GM12891 (cell line): Measurements from ENCODE around the gene MAN2A2. TPM values are rescaled to one million over a fixed set of nuclear protein-coding genes. Genes with fewer than 3 reads are reported as not detected.
A peak's percentile ranks its signal among the peaks of the same experiment; 100 is the strongest.

Source experiments
- DNase-seq: peaks from one replicate; pipeline ENCODE4 v3.0.0; 2011; ENCODE audit warnings: low spot score; ENCODE audit not compliant: insufficient read length
- FAIRE-seq: peaks from 2 replicates; lab custom pipeline; 2011; peaks lifted over from hg19 to GRCh38; lab: Jason Lieb, UNC
- PAX5 ChIP-seq: IDR thresholded peaks from 2 replicates; pipeline ENCODE4 v1.6.1; 2011; ENCODE audit warnings: low read length, moderate library complexity, mild to moderate bottlenecking; ENCODE audit not compliant: insufficient read depth, severe bottlenecking
- POLR2A ChIP-seq: IDR thresholded peaks from 2 replicates; pipeline ENCODE4 v1.6.1; 2011; ENCODE audit warnings: low read depth, low read length, control low read depth
- POLR2AphosphoS5 ChIP-seq: IDR thresholded peaks from 2 replicates; pipeline ENCODE4 v1.6.1; 2011; ENCODE audit warnings: low read depth, low read length, control low read depth
- POU2F2 ChIP-seq: IDR thresholded peaks from 2 replicates; pipeline ENCODE4 v1.6.1; 2011; ENCODE audit warnings: low read depth, mild to moderate bottlenecking, control low read depth, low read length, moderate library complexity
- SPI1 ChIP-seq: IDR thresholded peaks from 2 replicates; pipeline ENCODE4 v1.6.1; 2011; ENCODE audit warnings: low read depth, low read length, control low read depth
- TAF1 ChIP-seq: IDR thresholded peaks from 2 replicates; pipeline ENCODE4 v1.6.1; 2011; ENCODE audit warnings: low read depth, low read length, control low read depth
- polyA plus RNA-seq: library from polyadenylated mRNA; unstranded; fragments of >200 nt; gene quantifications from one replicate; pipeline ENCODE4 v1.2.1, GENCODE V29; 2012; ENCODE audit warnings: low read depth, missing spikeins, inconsistent platforms; ENCODE audit not compliant: missing spikeins

MAN2A2 gene
- 43.2 TPM for polyA plus RNA-seq

DNA sequence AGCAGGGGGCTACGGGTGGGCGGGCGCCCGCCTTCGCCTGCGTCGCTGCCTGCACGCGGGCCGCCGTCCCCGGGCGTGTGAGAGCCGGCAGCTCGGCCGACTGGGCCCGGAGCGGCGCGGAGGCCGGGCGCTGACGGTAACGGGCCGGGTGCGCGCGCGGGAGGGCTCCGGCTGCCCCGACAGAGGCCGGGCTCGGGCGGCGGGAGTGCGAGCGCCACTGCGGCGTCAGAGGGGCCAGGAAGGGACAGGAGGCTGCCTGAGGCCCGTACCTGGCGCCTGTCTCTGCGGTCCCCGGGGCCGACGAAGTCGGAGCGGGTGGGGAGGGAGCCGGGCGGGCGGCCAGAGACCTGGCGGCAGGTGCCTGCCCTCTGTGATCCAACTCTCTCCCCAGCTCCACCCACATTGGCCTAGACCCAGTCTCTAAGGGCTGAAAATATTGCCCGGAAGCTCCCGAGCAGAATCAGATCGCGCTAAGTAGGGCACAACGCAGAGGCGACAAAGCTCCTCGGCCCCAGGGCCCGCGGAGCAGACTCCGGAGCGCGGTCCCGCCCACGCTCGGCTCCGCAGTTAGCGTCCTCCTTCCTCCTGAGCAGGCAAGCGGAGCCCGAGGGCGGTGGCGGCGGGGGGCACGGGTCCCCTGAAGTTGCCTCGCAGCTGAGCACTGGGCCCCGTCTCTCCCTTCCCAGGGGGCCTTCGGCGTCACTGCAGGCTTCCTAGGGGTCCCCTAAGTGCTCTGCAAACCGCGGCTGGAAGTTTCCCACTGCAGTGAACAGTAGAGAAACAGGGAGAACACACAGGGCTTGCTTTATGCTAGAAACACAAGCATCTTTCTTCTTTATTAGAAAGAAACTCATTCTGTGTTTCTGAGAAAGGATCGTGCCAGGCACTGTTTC, at the start of gene MAN2A2:
MAN2A2 (plus strand) TSS at position 463 of the 893 bp plus-strand sequence. CDS start 906 bp downstream, outside the sequence.
- FAIRE-seq = peak; percentile 95
- DNase-seq = peak; percentile 89
- TF ChIP-seq POU2F2 (no peak), PAX5 (peak; percentile 39), SPI1 (no peak), TAF1 (peak; percentile 75; the same call in 1 of the 2 replicates), POLR2A (peak; percentile 71), POLR2AphosphoS5 (peak; percentile 72)

DNA sequence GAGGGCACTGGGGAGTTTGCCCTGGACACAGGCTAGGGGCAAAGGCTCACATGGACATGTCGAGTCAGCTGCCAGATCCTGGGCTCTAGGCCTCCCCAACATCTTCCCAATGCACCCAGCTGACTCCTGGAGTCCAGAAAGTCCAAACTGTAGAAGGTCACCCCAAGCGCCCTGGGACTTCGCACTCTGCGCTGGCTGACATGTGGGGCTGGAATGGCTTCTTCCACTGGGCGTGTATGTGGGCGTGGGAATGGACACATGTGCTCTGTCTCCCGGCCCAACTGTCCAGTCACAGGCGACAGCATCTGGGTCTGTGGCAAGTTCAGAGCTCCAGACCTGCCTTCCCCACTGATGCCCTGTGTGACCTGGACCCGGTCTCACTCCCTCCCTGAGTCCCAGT, 48.0 kb upstream of the MAN2A2 start:
- no peak for FAIRE-seq
- DNase-seq = no peak
- TF ChIP-seq POLR2AphosphoS5 (no peak), PAX5 (no peak), TAF1 (no peak), POU2F2 (no peak), POLR2A (no peak), SPI1 (no peak)

DNA sequence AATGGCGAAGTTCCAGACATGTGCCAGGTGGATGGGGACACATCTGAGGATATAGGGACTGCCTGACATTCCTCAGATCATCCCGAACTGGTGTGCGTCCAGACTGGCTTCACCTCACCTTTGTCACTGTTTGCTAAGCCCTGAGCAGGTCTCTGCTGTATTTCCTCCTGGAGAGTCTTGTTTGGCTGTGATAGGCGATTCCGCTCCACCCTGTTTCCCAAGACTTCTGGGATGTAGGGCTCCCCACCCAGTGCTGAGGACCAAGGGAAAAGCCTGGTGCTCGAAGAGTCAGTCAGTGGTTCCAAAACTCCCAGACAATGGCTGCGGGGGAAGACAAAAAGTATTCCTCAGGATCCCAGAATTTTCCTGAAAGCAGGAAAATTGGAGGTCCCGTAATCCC, 45.8 kb upstream of the MAN2A2 start:
- no peak for FAIRE-seq
- no peak for DNase-seq
- TF ChIP-seq TAF1 = no peak
- no peak for TF ChIP-seq SPI1
- no peak for TF ChIP-seq PAX5
- TF ChIP-seq POU2F2 = no peak
- TF ChIP-seq POLR2A = no peak

GRCh38 chr15:90857883-90858443, 45.1 kb upstream of the MAN2A2 start:
- FAIRE-seq (no peak), DNase-seq (no peak)

GRCh38 chr15:90859234-90860131, 43.6 kb upstream of the MAN2A2 start:
- DNase-seq (no peak), FAIRE-seq (no peak)
- TF ChIP-seq TAF1 (no peak), PAX5 (no peak), POU2F2 (no peak), POLR2A (no peak), POLR2AphosphoS5 (no peak), SPI1 (no peak)

More at GRCh38 chr15:90857883-90858443, 45.1 kb upstream of the MAN2A2 start:
- TF ChIP-seq TAF1 = no peak
- no peak for TF ChIP-seq POLR2A
- TF ChIP-seq POU2F2 = no peak
- TF ChIP-seq POLR2AphosphoS5 = no peak
- TF ChIP-seq SPI1 = no peak
- no peak for TF ChIP-seq PAX5

GRCh38 chr15:90860450-90860849, 42.7 kb upstream of the MAN2A2 start:
- TF ChIP-seq PAX5 = no peak
- no peak for TF ChIP-seq POLR2A
- no peak for TF ChIP-seq POLR2AphosphoS5
- no peak for TF ChIP-seq SPI1
- no peak for TF ChIP-seq POU2F2
- TF ChIP-seq TAF1 = no peak
- no peak for FAIRE-seq

DNA sequence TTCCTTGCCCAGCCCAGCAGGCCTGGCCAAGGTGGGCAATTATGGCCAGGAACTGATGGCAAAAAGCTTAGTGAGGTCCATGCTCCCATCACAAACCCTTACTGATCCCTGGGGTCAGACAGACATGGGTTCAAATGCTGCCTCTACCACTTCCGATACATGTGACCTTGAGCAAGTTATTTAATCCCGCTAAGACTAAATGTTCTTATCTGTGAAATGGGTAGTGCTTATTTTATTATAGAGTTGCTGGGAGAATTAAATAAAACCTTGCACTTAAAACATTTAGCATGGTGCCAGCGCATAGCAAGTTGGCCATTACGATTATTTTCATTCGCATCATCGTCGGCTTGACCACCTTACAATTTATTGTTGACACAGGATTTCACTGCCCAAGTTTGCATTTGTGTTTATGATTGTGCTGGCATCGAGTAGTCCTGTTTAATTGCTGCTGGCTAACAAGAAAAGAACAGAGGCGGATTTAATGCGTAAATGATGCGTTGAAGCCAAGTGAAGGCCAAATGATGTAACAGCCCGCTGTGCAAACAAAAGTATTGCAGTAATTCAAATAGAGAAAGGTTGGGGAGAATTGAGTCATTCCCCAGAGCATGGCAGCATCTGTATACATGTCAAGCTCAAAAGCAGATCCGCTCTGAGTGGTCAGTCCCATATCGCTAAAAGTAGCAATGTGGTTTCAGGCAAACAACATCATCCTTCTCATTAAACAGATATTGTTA, 42.0 kb upstream of the MAN2A2 start:
- peak; percentile 9 for FAIRE-seq
- no peak for TF ChIP-seq POU2F2
- no peak for TF ChIP-seq TAF1
- TF ChIP-seq SPI1 = no peak
- no peak for TF ChIP-seq POLR2A
- no peak for TF ChIP-seq POLR2AphosphoS5
- TF ChIP-seq PAX5 = no peak
- DNase-seq = no peak

More at GRCh38 chr15:90860450-90860849, 42.7 kb upstream of the MAN2A2 start:
- no peak for DNase-seq

DNA sequence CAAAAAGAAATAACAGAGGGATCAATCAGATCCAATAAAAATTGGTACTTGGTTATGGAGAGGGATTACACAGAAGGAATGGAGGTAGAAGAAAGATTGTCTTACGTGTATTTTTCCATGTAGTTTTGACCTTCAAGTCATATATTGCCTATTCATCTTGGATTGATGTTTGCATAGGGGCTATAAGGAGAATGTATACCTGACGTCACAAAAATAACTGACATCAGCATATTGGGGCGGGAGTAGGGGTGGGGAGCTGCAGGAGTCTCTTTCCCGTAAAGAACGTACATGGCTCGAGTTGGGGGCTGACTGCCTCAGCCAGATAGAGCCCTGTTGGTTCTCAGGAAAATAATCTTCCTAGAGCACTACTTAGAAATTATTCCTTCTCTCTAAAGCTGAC, 40.6 kb upstream of the MAN2A2 start:
- no peak for TF ChIP-seq POLR2AphosphoS5
- TF ChIP-seq TAF1 = no peak
- no peak for TF ChIP-seq PAX5
- TF ChIP-seq POLR2A = no peak
- no peak for TF ChIP-seq POU2F2
- TF ChIP-seq SPI1 = no peak
- DNase-seq = no peak
- FAIRE-seq = no peak
